Activated CD8-positive, alpha-beta T cell treated with anti-CD3 and anti-CD28 coated beads for 36 hours (primary cell): ENCODE data around the gene GAPDH. TPM values are rescaled to one million over a fixed set of nuclear protein-coding genes. Genes with fewer than 3 reads are reported as not detected.
A peak's percentile ranks its signal among the peaks of the same experiment; 100 is the strongest.

Experiments
- ATAC-seq: fragments of 200-7000 bp; cut with Tn5 transposase; one replicate; pipeline ENCODE4 v1.10.0; 2021; ENCODE audit warnings: mild to moderate bottlenecking, moderate library complexity
- CTCF ChIA-PET: fragments of 350-600 bp; sonication (Branson Sonifier 250); formaldehyde crosslinking; loops from one replicate; lab custom pipeline; 2021; ENCODE audit warnings: antibody characterized with exemption; lab: Charles Lee
- POLR2A ChIA-PET: fragments of 350-600 bp; sonication (Branson Sonifier 250); formaldehyde crosslinking; loops from one replicate; lab custom pipeline; 2021; ENCODE audit warnings: antibody characterized with exemption; lab: Charles Lee
- DNase-seq: peaks from one replicate; pipeline ENCODE4 v3.0.0-alpha.2; 2020
- H3K27ac Mint-ChIP-seq: one replicate; pipeline ENCODE4 v1.8.0; 2021; ENCODE audit warnings: mild to moderate bottlenecking, mixed read lengths
- H3K27me3 Mint-ChIP-seq: one replicate; pipeline ENCODE4 v1.8.0; 2021; ENCODE audit warnings: mixed read lengths
- H3K36me3 Mint-ChIP-seq: one replicate; pipeline ENCODE4 v1.8.0; 2021; ENCODE audit warnings: low read depth, mixed read lengths
- H3K4me1 Mint-ChIP-seq: one replicate; pipeline ENCODE4 v1.8.0; 2021; ENCODE audit warnings: low read depth, mixed read lengths
- H3K4me3 Mint-ChIP-seq: one replicate; pipeline ENCODE4 v1.8.0; 2021; ENCODE audit warnings: mild to moderate bottlenecking, moderate library complexity, mixed read lengths
- H3K9me3 Mint-ChIP-seq: one replicate; pipeline ENCODE4 v1.8.0; 2021; ENCODE audit warnings: mixed read lengths
- intact Hi-C: fragments of 100-400 bp; cut with micrococcal nuclease; formaldehyde crosslinking; loops from one replicate; pipeline ENCODE4 v1.10.0; 2022
- total RNA-seq, 2 experiments: library from RNA; stranded (reverse); gene quantifications; one replicate each; pipeline ENCODE4 v1.2.3, GENCODE V29; 2021
- TF ChIP-seq, protein P1 (sequence below): fragments of 200-600 bp; IDR thresholded peaks from one replicate; pipeline ENCODE4 v1.8.0; 2022; ENCODE audit warnings: antibody characterized with exemption, mild to moderate bottlenecking

GAPDH gene
- total RNA-seq, 2 experiments from 2014 or later, result 9,109 to 9,234 TPM

DNA sequence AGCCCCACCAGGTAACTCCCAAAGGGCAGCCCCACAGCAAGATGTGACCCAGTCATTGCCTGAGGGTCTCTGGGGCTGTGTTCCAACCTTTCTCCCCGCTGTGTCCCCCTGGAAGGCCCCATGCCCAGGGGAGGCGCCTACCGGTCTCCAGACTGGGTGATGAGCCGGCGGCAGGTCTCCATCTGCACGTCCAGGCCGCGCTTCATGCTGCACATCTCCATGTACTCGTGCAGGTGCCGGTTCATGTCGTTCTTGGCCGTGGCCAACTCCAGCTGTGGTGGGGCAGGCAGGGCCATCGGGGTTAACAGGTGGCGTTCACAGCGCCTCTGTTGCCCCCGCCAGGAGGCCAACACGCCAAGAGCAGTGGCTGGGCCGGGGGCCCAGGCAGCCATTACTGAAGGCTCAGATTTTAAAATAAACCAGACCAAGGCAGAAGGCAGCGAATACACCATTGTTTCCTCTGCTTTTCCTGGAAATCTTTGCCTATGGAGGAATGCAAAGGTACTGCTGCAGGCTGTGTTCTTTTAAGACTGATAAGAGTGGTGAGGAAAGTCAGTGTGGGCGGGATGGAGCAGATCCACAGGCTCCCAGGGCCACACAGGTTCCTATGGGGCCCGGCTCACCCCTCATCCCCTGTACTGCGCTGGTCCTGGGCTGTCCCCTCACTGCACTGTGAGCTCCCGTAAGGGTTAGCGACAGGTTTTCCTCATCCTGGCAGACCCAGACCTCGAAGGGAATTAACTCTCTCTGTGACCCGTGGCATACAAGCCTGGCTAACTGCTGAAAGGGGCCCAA is 7.3 kb downstream of the GAPDH start:
- peaks cover 38% of the 10 kb centered on the region for H3K4me1 Mint-ChIP-seq

DNA sequence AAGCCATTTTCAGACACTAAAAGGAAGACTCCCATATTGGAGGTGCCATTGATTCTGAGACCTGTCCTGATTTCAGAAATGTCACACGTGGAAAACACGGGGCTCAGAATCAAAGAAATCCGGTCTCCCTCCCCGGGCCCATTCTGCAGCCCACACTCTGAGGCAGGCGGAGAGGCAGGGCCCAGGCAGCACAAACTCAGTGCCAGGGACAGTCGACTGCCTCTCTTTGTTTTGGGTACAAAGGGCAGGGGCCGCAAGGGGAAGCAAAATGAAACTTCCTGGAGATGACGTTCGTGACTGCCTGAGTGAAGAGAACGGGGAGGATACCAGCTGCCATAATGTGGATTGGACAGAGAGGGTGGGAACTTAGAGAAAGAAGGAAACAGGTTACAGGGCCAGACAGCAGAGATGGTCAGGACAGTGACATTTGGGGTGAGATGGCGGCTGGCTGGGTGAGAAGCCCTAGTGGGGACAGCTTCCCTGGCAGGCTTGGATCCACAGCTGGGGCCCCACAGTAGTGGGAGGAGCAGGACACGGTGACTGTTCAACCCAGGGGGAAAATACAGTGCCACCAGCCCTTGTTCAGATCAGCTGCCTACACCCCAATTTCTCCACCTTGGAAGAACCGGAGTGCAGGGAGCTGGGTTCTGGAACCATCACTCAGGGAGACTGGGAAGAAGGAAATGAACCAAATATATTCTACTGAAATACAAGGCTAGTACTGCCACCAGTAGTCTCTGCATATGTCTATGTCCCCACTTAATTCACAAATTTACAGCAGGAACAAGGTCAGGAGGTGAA is 8.1 kb downstream of the GAPDH start:
- DNase-seq (no peak), ATAC-seq (no peak)
- H3K36me3 Mint-ChIP-seq, result peaks cover 14% of the 10 kb centered on the region
- intact Hi-C loops, result no loop called here
- no peaks in the 10 kb centered on the region for H3K27me3 Mint-ChIP-seq
- TF ChIP-seq, protein P1, sequence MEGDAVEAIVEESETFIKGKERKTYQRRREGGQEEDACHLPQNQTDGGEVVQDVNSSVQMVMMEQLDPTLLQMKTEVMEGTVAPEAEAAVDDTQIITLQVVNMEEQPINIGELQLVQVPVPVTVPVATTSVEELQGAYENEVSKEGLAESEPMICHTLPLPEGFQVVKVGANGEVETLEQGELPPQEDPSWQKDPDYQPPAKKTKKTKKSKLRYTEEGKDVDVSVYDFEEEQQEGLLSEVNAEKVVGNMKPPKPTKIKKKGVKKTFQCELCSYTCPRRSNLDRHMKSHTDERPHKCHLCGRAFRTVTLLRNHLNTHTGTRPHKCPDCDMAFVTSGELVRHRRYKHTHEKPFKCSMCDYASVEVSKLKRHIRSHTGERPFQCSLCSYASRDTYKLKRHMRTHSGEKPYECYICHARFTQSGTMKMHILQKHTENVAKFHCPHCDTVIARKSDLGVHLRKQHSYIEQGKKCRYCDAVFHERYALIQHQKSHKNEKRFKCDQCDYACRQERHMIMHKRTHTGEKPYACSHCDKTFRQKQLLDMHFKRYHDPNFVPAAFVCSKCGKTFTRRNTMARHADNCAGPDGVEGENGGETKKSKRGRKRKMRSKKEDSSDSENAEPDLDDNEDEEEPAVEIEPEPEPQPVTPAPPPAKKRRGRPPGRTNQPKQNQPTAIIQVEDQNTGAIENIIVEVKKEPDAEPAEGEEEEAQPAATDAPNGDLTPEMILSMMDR, result no peak
- no peaks in the 10 kb centered on the region for H3K9me3 Mint-ChIP-seq
- ChIA-PET CTCF (interaction anchor here (1.2 to 2.0 kb wide), 3 partner anchors 10 to 21 kb away, joined by 3 to 7 read pairs (median 3); no protein-coding TSS in a partner anchor), POLR2A (interaction anchor here (9.6 kb wide), 1 partner anchor 10 kb away, joined by 264 read pairs; the partner anchor contains the start of gene IFFO1)
- peaks cover 30% of the 10 kb centered on the region for H3K4me1 Mint-ChIP-seq
- no peak overlapping the region for H3K4me3 Mint-ChIP-seq
- H3K27ac Mint-ChIP-seq, result no peak overlapping the region

More for the DNA sequence above, 7.3 kb downstream of the GAPDH start:
- Mint-ChIP-seq H3K27me3 (no peaks in the 10 kb centered on the region), H3K9me3 (no peaks in the 10 kb centered on the region), H3K4me3 (no peak overlapping the region), H3K36me3 (peaks cover 22% of the 10 kb centered on the region), H3K27ac (peak overlapping the region; percentile 71)
- ChIA-PET CTCF (interaction anchor here (1.3 to 4.9 kb wide), 2 partner anchors 10 to 15 kb away, joined by 3 to 68 read pairs; no protein-coding TSS in a partner anchor), POLR2A (interaction anchor here (1.2 to 9.6 kb wide), 3 partner anchors 11 to 79 kb away, joined by 4 to 264 read pairs (median 7); partner anchors contain the start of gene IFFO1)
- TF ChIP-seq, protein P1, result no peak
- intact Hi-C loops, result no loop called here
- DNase-seq (no peak), ATAC-seq (no peak)

DNA sequence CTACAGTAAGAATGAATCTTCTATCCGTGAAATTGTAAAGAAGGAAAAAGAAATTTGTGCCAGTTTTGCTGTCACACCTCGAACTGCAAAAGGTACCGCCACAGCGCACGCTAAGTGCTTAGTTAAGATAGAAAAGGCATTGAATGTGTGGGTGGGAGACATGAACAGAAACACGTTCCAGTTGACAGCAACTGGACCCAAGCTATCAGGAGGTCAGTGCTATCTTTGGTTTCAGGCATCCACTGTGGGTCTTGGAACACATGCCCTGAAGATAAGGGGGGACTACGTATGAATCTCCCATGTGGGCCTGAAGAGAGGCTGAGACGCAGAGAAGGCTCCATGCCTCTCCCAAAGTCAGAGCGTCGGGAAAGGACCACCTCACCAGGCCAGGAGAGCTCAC is 11.7 kb downstream of the GAPDH start:
- Mint-ChIP-seq H3K27ac (no peak overlapping the region), H3K36me3 (peaks cover 11% of the 10 kb centered on the region), H3K27me3 (no peaks in the 10 kb centered on the region), H3K4me3 (no peak overlapping the region), H3K9me3 (no peaks in the 10 kb centered on the region), H3K4me1 (peaks cover 7% of the 10 kb centered on the region)
- ChIA-PET POLR2A (interaction anchor here (1.0 to 18.1 kb wide), 2 partner anchors 8 to 30 kb away, joined by 4 to 264 read pairs; partner anchors contain the start of gene GAPDH), CTCF (interaction anchor here (0.7 to 3.1 kb wide), 4 partner anchors 8 to 267 kb away, joined by 3 to 28 read pairs (median 6); no protein-coding TSS in a partner anchor)
- no peak for DNase-seq
- intact Hi-C loops, result no loop called here
- no peak for ATAC-seq
- TF ChIP-seq, protein P1, result no peak

DNA sequence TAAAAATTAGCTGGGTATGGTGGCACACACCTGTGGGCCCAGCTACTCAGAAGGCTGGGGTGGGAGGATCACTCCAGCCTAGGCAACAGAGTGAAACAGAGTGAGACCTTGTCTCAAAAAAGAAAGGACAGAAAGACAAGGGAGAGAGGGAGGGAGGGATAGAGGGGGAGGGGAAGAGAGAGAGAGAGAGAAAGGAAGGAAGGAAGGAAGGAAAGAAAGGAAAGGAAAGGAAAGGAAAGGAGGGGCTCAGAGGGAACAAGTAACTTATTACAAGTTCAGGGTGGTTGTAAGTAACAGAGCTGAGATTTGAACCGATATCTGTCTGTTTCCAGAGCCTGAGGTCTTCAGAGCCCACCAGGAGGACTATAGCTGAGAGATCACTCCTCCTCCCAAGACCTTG is 13.2 kb downstream of the GAPDH start:
- TF ChIP-seq, protein P1, result no peak
- peaks cover 11% of the 10 kb centered on the region for H3K36me3 Mint-ChIP-seq
- ChIA-PET CTCF (interaction anchor here (1.2 to 3.1 kb wide), 2 partner anchors 10 to 16 kb away, joined by 3 to 28 read pairs; no protein-coding TSS in a partner anchor), POLR2A (interaction anchor here (1.6 to 18.1 kb wide), 2 partner anchors 9 to 10 kb away, joined by 3 to 264 read pairs; partner anchors contain the start of gene GAPDH)
- H3K9me3 Mint-ChIP-seq, result no peaks in the 10 kb centered on the region
- intact Hi-C loops, result no loop called here
- H3K27ac Mint-ChIP-seq, result no peak overlapping the region
- no peak for ATAC-seq
- no peaks in the 10 kb centered on the region for H3K27me3 Mint-ChIP-seq
- H3K4me3 Mint-ChIP-seq, result no peak overlapping the region
- no peak for DNase-seq
- peaks cover 15% of the 10 kb centered on the region for H3K4me1 Mint-ChIP-seq
